ENCODE results near the gene SPATA45.

The SPATA45 gene

GRCh38 chr1:212828395-212828794 lies 19.1 kb downstream of the SPATA45 start:
- no peak for DNase-seq (ENCODE audit: low spot score)

GRCh38 chr1:212827831-212828278 lies 19.6 kb downstream of the SPATA45 start:
- DNase-seq (ENCODE audit: low spot score), result no peak

- DNase-seq (ENCODE audit: low spot score), result no peak
Measured at GRCh38 chr1:212827171-212827776, 20.2 kb downstream of the SPATA45 start.

GRCh38 chr1:212825798-212826452 lies 21.5 kb downstream of the SPATA45 start:
- DNase-seq (ENCODE audit: low spot score), result no peak

GRCh38 chr1:212824201-212824600 lies 23.2 kb downstream of the SPATA45 start:
- no peak for DNase-seq (ENCODE audit: low spot score)

- no peak for DNase-seq (ENCODE audit: low spot score)
Measured at GRCh38 chr1:212822956-212823355, 24.5 kb downstream of the SPATA45 start.

GRCh38 chr1:212820969-212821368 lies 26.5 kb downstream of the SPATA45 start:
- no peak for DNase-seq (ENCODE audit: low spot score)

GRCh38 chr1:212819726-212820125 lies 27.7 kb downstream of the SPATA45 start:
- DNase-seq (ENCODE audit: low spot score), result no peak

- no peak for DNase-seq (ENCODE audit: low spot score)
Measured at GRCh38 chr1:212816567-212817278, 30.7 kb downstream of the SPATA45 start.

GRCh38 chr1:212814537-212815334 lies 32.7 kb downstream of the SPATA45 start:
- peak; percentile 7 for DNase-seq (ENCODE audit: low spot score)

- DNase-seq (ENCODE audit: low spot score), result no peak
Measured at GRCh38 chr1:212805767-212806166, 41.7 kb downstream of the SPATA45 start.

- peak; percentile 7 for DNase-seq (ENCODE audit: low spot score)
Measured at GRCh38 chr1:212797681-212798080, 49.8 kb downstream of the SPATA45 start.

GRCh38 chr1:212794561-212795014 lies 52.9 kb downstream of the SPATA45 start:
- DNase-seq (ENCODE audit: low spot score), result no peak

GRCh38 chr1:212792396-212792908 lies 55.0 kb downstream of the SPATA45 start:
- no peak for DNase-seq (ENCODE audit: low spot score)

- DNase-seq (ENCODE audit: low spot score), result peak; percentile 85
Measured at GRCh38 chr1:212791676-212792395, 55.6 kb downstream of the SPATA45 start, which contains the start of the genes NSL1 and TATDN3. NSL1 (minus strand) TSS chr1:212791777; CDS start chr1:212791763, 14 bp downstream. TATDN3 (plus strand) TSS chr1:212791894; CDS start chr1:212791922, 28 bp downstream.

GRCh38 chr1:212791261-212791675 lies 56.2 kb downstream of the SPATA45 start:
- DNase-seq (ENCODE audit: low spot score), result peak; percentile 85

GRCh38 chr1:212785871-212786270 lies 61.6 kb downstream of the SPATA45 start:
- DNase-seq (ENCODE audit: low spot score), result no peak

GRCh38 chr1:212783976-212784375 lies 63.5 kb downstream of the SPATA45 start:
- no peak for DNase-seq (ENCODE audit: low spot score)

GRCh38 chr1:212782422-212783154 lies 64.9 kb downstream of the SPATA45 start:
- peak; percentile 22 for DNase-seq (ENCODE audit: low spot score)

GRCh38 chr1:212781225-212781624 lies 66.2 kb downstream of the SPATA45 start:
- DNase-seq (ENCODE audit: low spot score), result no peak
